ENCODE results near the gene TMEM92.

DNA sequence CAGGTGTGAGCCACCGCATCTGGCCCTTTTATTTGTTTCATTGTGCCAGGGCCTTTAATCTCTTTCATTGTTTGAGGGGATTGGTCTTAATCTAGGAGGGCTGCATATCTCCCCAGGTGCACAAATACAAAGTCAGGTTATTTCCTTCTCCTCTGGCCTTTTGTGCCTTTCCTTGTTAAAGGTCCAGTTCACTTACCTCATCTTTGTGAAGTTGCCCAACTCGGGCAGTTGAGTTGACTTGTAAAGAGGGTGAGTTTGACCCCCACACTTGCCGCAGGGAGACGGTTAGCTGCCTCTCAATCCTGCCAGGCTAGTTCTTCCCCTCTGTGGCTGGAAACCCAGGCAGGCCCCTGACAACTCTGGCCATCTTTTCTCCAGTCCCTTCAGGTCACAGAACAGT is 33.4 kb downstream of the TMEM92 start:
- TF ChIP-seq, protein P1, sequence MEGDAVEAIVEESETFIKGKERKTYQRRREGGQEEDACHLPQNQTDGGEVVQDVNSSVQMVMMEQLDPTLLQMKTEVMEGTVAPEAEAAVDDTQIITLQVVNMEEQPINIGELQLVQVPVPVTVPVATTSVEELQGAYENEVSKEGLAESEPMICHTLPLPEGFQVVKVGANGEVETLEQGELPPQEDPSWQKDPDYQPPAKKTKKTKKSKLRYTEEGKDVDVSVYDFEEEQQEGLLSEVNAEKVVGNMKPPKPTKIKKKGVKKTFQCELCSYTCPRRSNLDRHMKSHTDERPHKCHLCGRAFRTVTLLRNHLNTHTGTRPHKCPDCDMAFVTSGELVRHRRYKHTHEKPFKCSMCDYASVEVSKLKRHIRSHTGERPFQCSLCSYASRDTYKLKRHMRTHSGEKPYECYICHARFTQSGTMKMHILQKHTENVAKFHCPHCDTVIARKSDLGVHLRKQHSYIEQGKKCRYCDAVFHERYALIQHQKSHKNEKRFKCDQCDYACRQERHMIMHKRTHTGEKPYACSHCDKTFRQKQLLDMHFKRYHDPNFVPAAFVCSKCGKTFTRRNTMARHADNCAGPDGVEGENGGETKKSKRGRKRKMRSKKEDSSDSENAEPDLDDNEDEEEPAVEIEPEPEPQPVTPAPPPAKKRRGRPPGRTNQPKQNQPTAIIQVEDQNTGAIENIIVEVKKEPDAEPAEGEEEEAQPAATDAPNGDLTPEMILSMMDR (IDR thresholded peaks at IDR 0.05), result no peak
- TF ChIP-seq POLR2A (IDR thresholded peaks at IDR 0.05) (no peak), POLR2AphosphoS5 (IDR thresholded peaks at IDR 0.05) (no peak), EP300 (IDR thresholded peaks at IDR 0.05) (no peak)
